Fibroblast of lung (primary cell): ENCODE measurements around the gene HSF5. TPM values are rescaled to one million over a fixed set of nuclear protein-coding genes. Genes with fewer than 3 reads are reported as not detected.

Experiments
- DNase-seq, 2 donors: peaks; one replicate each; pipeline versions ENCODE4 v3.0.0 to v3.0.0-alpha.2; 2010; ENCODE audit warnings: low read depth in 2 of 2
- H2AFZ ChIP-seq: 2 replicates; pipeline ENCODE4 v1.5.1; 2012; ENCODE audit warnings: low read length, control low read depth, inconsistent platforms
- H3K27ac ChIP-seq: 2 replicates; pipeline ENCODE4 v1.5.1; 2011; ENCODE audit warnings: low read length, control low read depth; ENCODE audit not compliant: insufficient read depth
- H3K27me3 ChIP-seq: 2 replicates; pipeline ENCODE4 v1.5.1; 2011; ENCODE audit warnings: mild to moderate bottlenecking, low read length; ENCODE audit not compliant: control insufficient read depth, insufficient read depth
- H3K36me3 ChIP-seq: 2 replicates; pipeline ENCODE4 v1.5.1; 2011; ENCODE audit warnings: low read length; ENCODE audit not compliant: control insufficient read depth, insufficient read depth
- H3K4me1 ChIP-seq: 2 replicates; pipeline ENCODE4 v1.5.1; 2011; ENCODE audit warnings: low read length; ENCODE audit not compliant: control insufficient read depth, insufficient read depth; ENCODE audit errors: extremely low read depth
- H3K4me2 ChIP-seq: 2 replicates; pipeline ENCODE4 v1.5.1; 2011; ENCODE audit warnings: low read length, control low read depth; ENCODE audit not compliant: insufficient read depth; ENCODE audit errors: extremely low read depth
- H3K4me3 ChIP-seq, 4 experiments: fragments of 200-600 bp in 1 of 4; sonication (generic) in 1 of 4; replicated peaks in 1 of 4; 2 replicates each; pipeline ENCODE4 v1.5.1; 2011 to 2016; ENCODE audit warnings: low read length in 4 of 4, low read depth in 3 of 4, mild to moderate bottlenecking in 3 of 4, control low read depth in 2 of 4, inconsistent platforms in 1 of 4, mixed read lengths in 1 of 4; ENCODE audit not compliant: insufficient read depth in 1 of 4; ENCODE audit errors: control extremely low read depth in 1 of 4
- H3K79me2 ChIP-seq: 2 replicates; pipeline ENCODE4 v1.5.1; 2012; ENCODE audit warnings: mild to moderate bottlenecking, low read length, inconsistent platforms; ENCODE audit not compliant: control insufficient read depth, insufficient read depth
- H3K9ac ChIP-seq: 2 replicates; pipeline ENCODE4 v1.5.1; 2011; ENCODE audit warnings: mild to moderate bottlenecking, low read length, control low read depth; ENCODE audit not compliant: insufficient read depth
- H3K9me3 ChIP-seq: 2 replicates; pipeline ENCODE4 v1.5.1; 2012; ENCODE audit warnings: low read depth, low read length; ENCODE audit not compliant: control insufficient read depth, insufficient read depth
- H4K20me1 ChIP-seq: 2 replicates; pipeline ENCODE4 v1.5.1; 2011; ENCODE audit warnings: low read length; ENCODE audit not compliant: control insufficient read depth, insufficient read depth; ENCODE audit errors: extremely low read depth
- CTCF ChIP-seq, 2 donors: IDR thresholded peaks in 1 of 2; conservative IDR thresholded peaks in 1 of 2; 1 replicate in 1 of 2; 2 replicates in 1 of 2; pipeline ENCODE4 v1.5.1; 2011 to 2012; ENCODE audit warnings: low read length in 2 of 2, control low read depth in 1 of 2, inconsistent platforms in 1 of 2, low read depth in 1 of 2, mild to moderate bottlenecking in 1 of 2
- EZH2 ChIP-seq: IDR thresholded peaks from 2 replicates; pipeline ENCODE4 v1.5.1; 2012; ENCODE audit warnings: low read length, control low read depth, mild to moderate bottlenecking; ENCODE audit errors: missing control alignments
- polyA plus RNA-seq, 2 donors: library from polyadenylated mRNA; depleted of rRNA in 1 of 2; stranded (reverse) in 1 of 2; unstranded in 1 of 2; fragments of >200 nt; gene quantifications; 2 replicates each; pipeline ENCODE4 v1.2.1, GENCODE V29; 2011 to 2012; ENCODE audit warnings: missing spikeins in 1 of 2
- total RNA-seq: library from RNA; depleted of rRNA; stranded (reverse); fragments of >200 nt; gene quantifications from 2 replicates; pipeline ENCODE4 v1.2.1, GENCODE V29; 2014

HSF5 gene
- total and polyA plus RNA-seq, 2 donors (not counting 1 experiment from before 2014, with no cell fraction given): under 0.01 TPM; not detected in 1

DNA sequence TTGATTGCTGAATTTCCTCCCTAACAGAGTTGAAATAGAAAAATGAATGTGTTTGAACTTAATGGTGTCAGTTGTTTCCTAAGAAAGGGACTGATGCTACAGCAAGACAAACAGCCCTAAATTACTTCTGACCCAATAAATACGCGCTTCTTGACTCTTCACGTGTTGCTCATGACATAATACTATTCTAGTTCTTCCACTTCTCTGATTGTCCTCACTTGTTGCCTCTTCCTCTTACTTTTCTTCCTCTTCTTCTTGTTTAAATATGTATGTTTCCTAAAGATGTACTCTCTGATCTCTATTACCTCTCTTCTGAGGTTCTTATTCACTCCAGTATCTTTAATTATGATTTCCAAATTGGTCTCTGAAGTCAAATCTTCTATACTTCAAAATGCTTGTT lies 103.3 kb downstream of the HSF5 start:
- Histone ChIP-seq H4K20me1 (no peaks in the 10 kb centered on the region), H3K4me2 (no peak overlapping the region), H3K79me2 (no peaks in the 10 kb centered on the region), H3K4me1 (no peaks in the 10 kb centered on the region), H3K9ac (no peak overlapping the region), H3K4me3 (no peak overlapping the region), H2AFZ (no peak overlapping the region), H3K36me3 (no peaks in the 10 kb centered on the region), H3K27ac (no peak overlapping the region), H3K27me3 (no peaks in the 10 kb centered on the region), H3K9me3 (no peaks in the 10 kb centered on the region)
- DNase-seq: no peak
- TF ChIP-seq CTCF (conservative IDR thresholded peaks at IDR 0.05 in 1 of 2, IDR thresholded peaks at IDR 0.05 in 1 of 2; ENCODE audit: low read depth in 1 of 2, low read length in 2 of 2) (no peak), EZH2 (no peak)

DNA sequence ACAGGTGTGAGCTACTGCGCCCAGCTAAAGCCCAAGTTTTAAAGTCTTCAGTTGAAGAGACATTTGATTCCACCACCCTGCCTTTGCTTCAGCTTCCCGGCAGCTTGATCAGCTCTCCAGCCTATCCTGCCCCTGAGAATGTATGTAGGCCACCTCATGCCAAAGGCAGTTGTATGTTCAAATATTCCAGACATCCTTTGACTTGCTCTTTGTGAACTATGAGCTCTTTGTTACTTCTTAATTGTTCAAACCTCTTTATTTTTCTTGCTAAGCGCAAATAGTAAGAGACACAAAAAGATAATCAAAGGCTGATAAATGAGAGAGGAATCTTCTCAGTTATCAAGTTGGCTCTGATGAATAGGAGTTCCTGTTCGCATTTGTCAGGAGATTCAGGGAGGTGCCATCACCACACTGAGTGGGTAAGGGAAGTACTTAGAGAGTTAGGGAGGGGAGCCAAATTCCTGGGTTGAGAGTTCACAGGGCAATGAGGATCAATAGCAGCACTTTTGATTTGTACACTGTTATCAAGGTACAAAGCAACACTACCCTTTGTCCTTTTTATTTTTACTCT lies 104.2 kb downstream of the HSF5 start:
- Histone ChIP-seq H3K9me3 (no peaks in the 10 kb centered on the region), H3K4me2 (no peak overlapping the region), H3K36me3 (no peaks in the 10 kb centered on the region), H4K20me1 (no peaks in the 10 kb centered on the region), H2AFZ (no peak overlapping the region), H3K4me1 (no peaks in the 10 kb centered on the region), H3K4me3 (no peak overlapping the region), H3K27me3 (no peaks in the 10 kb centered on the region), H3K79me2 (no peaks in the 10 kb centered on the region), H3K9ac (no peak overlapping the region), H3K27ac (no peak overlapping the region)
- DNase-seq: no peak
- TF ChIP-seq CTCF (conservative IDR thresholded peaks at IDR 0.05 in 1 of 2, IDR thresholded peaks at IDR 0.05 in 1 of 2; ENCODE audit: low read depth in 1 of 2, low read length in 2 of 2) (no peak), EZH2 (no peak)

GRCh38 chr17:58382872-58383242 lies 105.4 kb downstream of the HSF5 start:
- Histone ChIP-seq H3K79me2 (no peaks in the 10 kb centered on the region), H3K27ac (no peak overlapping the region), H3K9me3 (no peaks in the 10 kb centered on the region), H4K20me1 (no peaks in the 10 kb centered on the region), H2AFZ (no peak overlapping the region), H3K4me2 (no peak overlapping the region), H3K4me1 (no peaks in the 10 kb centered on the region), H3K36me3 (no peaks in the 10 kb centered on the region), H3K9ac (no peak overlapping the region), H3K4me3 (no peak overlapping the region), H3K27me3 (no peaks in the 10 kb centered on the region)
- DNase-seq: no peak
- no peak for TF ChIP-seq EZH2
- no peak for TF ChIP-seq CTCF (conservative IDR thresholded peaks at IDR 0.05 in 1 of 2, IDR thresholded peaks at IDR 0.05 in 1 of 2; ENCODE audit: low read depth in 1 of 2, low read length in 2 of 2)
